NCI-H2081 treated with DMSO at 0.1 percent for 48 hours (cell line): ENCODE measurements around the gene CEACAM20.
"Not testable (repeated sequence)": the region's sequence is repeated elsewhere in the genome, so short reads cannot be mapped to it uniquely, and the experiment has no call there.

Experiments used
- DNase-seq: peaks from one replicate; lab custom pipeline; 2025; lab: John Stamatoyannopoulos, UW

CEACAM20 gene

GRCh38 chr19:44529536-44529935, at the start of gene CEACAM20:
CEACAM20 (minus strand) TSS chr19:44529675; CDS start chr19:44529509, 166 bp downstream.
- DNase-seq, result no peak

- no peak for DNase-seq
These were observed 48.0 kb upstream of the CEACAM20 start for GRCh38 chr19:44577566-44577874.

- no peak for DNase-seq
These were observed 47.5 kb upstream of the CEACAM20 start for GRCh38 chr19:44576843-44577565.

GRCh38 chr19:44575116-44575700, 45.7 kb upstream of the CEACAM20 start:
- no peak for DNase-seq

- DNase-seq, result no peak
These were observed 44.9 kb upstream of the CEACAM20 start for GRCh38 chr19:44574186-44574950.

- no peak for DNase-seq
These were observed 44.2 kb upstream of the CEACAM20 start for GRCh38 chr19:44573627-44574026.

- DNase-seq, result no peak
These were observed 43.7 kb upstream of the CEACAM20 start for GRCh38 chr19:44573183-44573582.

GRCh38 chr19:44572581-44572900, 43.1 kb upstream of the CEACAM20 start:
- no peak for DNase-seq

- no peak for DNase-seq
These were observed 42.5 kb upstream of the CEACAM20 start for GRCh38 chr19:44571830-44572580.

GRCh38 chr19:44570984-44571684, 41.7 kb upstream of the CEACAM20 start:
- peak; percentile 6 for DNase-seq

- no peak for DNase-seq
These were observed 41.1 kb upstream of the CEACAM20 start for GRCh38 chr19:44570603-44570983.

- no peak for DNase-seq
These were observed 38.3 kb upstream of the CEACAM20 start for GRCh38 chr19:44567745-44568144.

GRCh38 chr19:44566984-44567383, 37.5 kb upstream of the CEACAM20 start:
- no peak for DNase-seq

GRCh38 chr19:44563086-44563655, 33.7 kb upstream of the CEACAM20 start:
- DNase-seq, result not testable (repeated sequence)

GRCh38 chr19:44557933-44558332, 28.5 kb upstream of the CEACAM20 start:
- DNase-seq, result no peak

- DNase-seq, result no peak
These were observed 25.3 kb upstream of the CEACAM20 start for GRCh38 chr19:44554641-44555246.

- no peak for DNase-seq
These were observed 24.1 kb upstream of the CEACAM20 start for GRCh38 chr19:44553478-44554171.

- no peak for DNase-seq
These were observed 22.8 kb upstream of the CEACAM20 start for GRCh38 chr19:44552324-44552723.

- DNase-seq, result no peak
These were observed 22.4 kb upstream of the CEACAM20 start for GRCh38 chr19:44551850-44552249.

- not testable (repeated sequence) for DNase-seq
These were observed 21.5 kb upstream of the CEACAM20 start for GRCh38 chr19:44550976-44551375.

GRCh38 chr19:44549507-44549906, 20.0 kb upstream of the CEACAM20 start:
- DNase-seq, result no peak
